ENCODE data around the gene IL20.

The IL20 gene

GRCh38 chr1:206909161-206909882, 43.9 kb downstream of the IL20 start:
- FAIRE-seq, result no peak
- TF ChIP-seq POLR2A (IDR thresholded peaks at IDR 0.05; ENCODE audit: low read depth, low read length) (no peak), POLR2AphosphoS5 (IDR thresholded peaks at IDR 0.05; ENCODE audit: low read depth, low read length) (no peak), TAF1 (IDR thresholded peaks at IDR 0.05; ENCODE audit: borderline replicate concordance, low read depth, low read length) (no peak)
- no peak for DNase-seq (ENCODE audit: insufficient read length)

DNA sequence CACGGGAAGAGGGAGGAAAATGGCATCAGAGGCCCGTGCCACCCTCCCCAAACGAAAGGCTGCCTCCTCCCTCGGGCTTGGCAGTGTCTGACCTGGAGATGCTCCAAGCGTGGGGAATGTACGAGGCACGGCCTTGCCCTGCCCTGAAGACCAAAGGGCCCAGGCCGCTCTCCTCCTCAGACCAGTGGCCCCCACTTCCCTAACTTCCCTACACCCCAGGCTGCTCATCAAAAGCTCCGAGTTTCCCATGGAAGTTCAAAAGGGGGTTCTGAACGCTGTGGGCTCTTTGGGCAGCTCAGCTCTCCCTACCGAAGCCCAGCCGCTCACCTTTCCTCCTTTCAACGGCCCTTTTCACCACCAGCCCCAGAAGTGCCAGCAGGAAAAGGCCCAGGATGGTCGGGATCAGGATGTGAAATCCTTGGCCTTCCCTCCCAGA, 44.5 kb downstream of the IL20 start:
- no peak for DNase-seq (ENCODE audit: insufficient read length)
- no peak for FAIRE-seq
- TF ChIP-seq POLR2A (IDR thresholded peaks at IDR 0.05; ENCODE audit: low read depth, low read length) (no peak), TAF1 (IDR thresholded peaks at IDR 0.05; ENCODE audit: borderline replicate concordance, low read depth, low read length) (no peak), POLR2AphosphoS5 (IDR thresholded peaks at IDR 0.05; ENCODE audit: low read depth, low read length) (no peak)

GRCh38 chr1:206911064-206911663, 45.7 kb downstream of the IL20 start:
- DNase-seq (ENCODE audit: insufficient read length) (no peak), FAIRE-seq (no peak)

GRCh38 chr1:206912445-206913095, 47.1 kb downstream of the IL20 start:
- peak; percentile 83 for FAIRE-seq
- TF ChIP-seq TAF1 (IDR thresholded peaks at IDR 0.05; ENCODE audit: borderline replicate concordance, low read depth, low read length) (no peak), POLR2A (IDR thresholded peaks at IDR 0.05; ENCODE audit: low read depth, low read length) (no peak), POLR2AphosphoS5 (IDR thresholded peaks at IDR 0.05; ENCODE audit: low read depth, low read length) (no peak)

More at GRCh38 chr1:206911064-206911663, 45.7 kb downstream of the IL20 start:
- TF ChIP-seq TAF1 (IDR thresholded peaks at IDR 0.05; ENCODE audit: borderline replicate concordance, low read depth, low read length) (no peak), POLR2AphosphoS5 (IDR thresholded peaks at IDR 0.05; ENCODE audit: low read depth, low read length) (no peak)

DNA sequence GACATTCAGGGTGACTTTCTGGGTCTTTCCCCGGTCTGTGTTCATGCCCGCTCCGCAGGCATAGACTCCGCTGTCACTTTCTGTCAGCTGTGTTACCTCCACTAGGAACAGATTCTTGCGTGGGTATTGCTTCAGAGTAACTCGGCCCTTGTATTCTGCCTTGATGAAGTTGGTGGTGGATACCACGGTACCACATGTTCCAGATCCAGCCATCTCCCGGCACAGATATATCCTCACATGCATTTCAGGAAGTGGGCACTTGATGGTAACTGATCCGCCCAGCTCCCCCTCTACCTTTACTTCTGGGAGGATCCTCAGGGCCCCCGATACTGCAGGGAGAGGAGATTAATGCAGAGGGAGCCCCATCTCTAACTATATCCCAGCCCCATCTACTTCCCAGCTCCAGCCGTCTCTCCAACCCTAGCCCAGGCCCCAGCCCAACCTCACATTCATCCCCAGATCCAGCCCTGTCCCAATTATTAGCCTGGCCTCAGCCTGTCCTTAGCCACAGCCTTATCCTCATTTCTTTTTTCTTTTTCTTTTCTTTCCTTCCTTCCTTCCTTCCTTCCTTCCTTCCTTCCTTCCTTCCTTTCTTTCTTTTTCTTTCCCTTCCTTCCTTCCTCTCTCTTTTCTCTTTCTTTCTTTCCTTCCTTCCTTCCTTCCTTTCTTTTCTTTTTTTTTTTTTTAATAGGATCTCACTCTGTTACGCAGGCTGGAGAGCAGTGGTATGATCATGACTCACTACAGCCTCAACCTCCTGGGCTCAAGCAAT, 48.5 kb downstream of the IL20 start:
- FAIRE-seq (no peak), DNase-seq (ENCODE audit: insufficient read length) (no peak)
- TF ChIP-seq POLR2AphosphoS5 (IDR thresholded peaks at IDR 0.05; ENCODE audit: low read depth, low read length) (no peak), POLR2A (IDR thresholded peaks at IDR 0.05; ENCODE audit: low read depth, low read length) (no peak), TAF1 (IDR thresholded peaks at IDR 0.05; ENCODE audit: borderline replicate concordance, low read depth, low read length) (no peak)

More at GRCh38 chr1:206912445-206913095, 47.1 kb downstream of the IL20 start:
- peak; percentile 51 for DNase-seq (ENCODE audit: insufficient read length)

DNA sequence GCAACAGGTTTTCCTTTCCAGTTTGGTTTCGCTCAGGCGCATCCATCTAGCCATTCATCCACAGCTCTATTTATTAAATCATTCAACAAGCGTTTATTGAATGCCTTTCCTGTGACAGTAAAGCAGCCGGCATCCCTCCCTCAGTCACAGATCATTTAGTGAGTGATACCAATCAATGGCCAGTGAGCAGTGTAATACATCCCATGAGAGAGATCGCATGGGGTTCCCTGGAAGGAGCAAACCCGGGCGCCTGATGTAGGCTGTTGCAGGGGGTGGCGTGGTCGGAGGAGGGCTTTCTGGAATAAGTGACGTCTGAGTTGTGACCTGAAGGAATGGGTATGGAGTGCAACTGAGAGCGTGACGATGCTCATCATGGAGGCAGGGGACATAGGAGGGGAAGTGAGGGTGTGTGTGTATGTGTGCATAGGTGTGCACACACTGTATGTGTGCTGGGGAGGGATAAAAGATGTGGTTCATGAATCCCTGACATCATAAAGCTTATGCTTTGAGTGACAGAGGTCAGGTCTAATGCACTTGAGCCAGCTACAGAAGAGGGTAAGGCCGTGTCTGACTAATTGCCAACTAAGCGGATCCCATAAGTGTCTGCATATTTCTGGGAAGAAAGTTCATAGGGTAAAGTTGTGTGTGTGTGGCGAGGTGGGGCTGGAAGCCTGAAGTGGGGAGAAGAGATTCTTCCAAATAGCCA, 49.8 kb downstream of the IL20 start:
- TF ChIP-seq POLR2AphosphoS5 (IDR thresholded peaks at IDR 0.05; ENCODE audit: low read depth, low read length) (no peak), TAF1 (IDR thresholded peaks at IDR 0.05; ENCODE audit: borderline replicate concordance, low read depth, low read length) (no peak), POLR2A (IDR thresholded peaks at IDR 0.05; ENCODE audit: low read depth, low read length) (no peak)
- DNase-seq (ENCODE audit: insufficient read length) (no peak), FAIRE-seq (no peak)

DNA sequence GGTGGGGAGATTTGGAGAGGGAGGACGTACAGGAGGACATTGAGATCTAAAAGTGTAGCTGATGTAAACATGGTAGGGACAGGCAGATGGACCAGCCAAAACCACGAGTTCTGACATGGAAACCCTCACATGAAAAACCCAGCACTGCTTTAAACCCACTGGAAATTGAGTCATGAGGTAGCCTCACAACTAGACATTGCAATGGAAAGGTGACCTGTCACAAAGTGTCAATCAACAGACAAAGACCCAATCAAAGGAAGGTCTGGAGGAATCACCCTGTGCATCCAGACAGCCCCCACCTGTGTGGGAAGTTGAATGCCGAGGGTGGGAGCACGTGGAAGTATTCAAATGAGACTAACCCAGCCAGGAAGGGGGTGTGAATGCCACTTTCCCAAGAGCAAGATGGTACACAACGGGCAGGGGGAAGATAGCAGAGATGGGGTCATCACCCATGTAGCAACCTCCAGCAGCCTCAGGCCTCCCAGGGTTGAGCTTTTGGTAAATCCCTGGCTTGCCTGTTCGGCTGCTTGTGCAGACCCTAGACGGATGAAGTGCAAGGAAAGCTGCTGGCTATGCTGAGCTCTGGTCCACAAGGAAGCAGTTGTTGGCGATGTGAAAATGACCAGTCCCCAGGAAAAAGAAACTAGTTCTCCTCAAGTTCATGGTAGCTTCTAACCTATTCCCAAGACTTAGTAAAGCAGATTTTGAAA, 50.7 kb downstream of the IL20 start:
- FAIRE-seq (no peak), DNase-seq (ENCODE audit: insufficient read length) (no peak)
- TF ChIP-seq TAF1 (IDR thresholded peaks at IDR 0.05; ENCODE audit: borderline replicate concordance, low read depth, low read length) (no peak), POLR2AphosphoS5 (IDR thresholded peaks at IDR 0.05; ENCODE audit: low read depth, low read length) (no peak), POLR2A (IDR thresholded peaks at IDR 0.05; ENCODE audit: low read depth, low read length) (no peak)

DNA sequence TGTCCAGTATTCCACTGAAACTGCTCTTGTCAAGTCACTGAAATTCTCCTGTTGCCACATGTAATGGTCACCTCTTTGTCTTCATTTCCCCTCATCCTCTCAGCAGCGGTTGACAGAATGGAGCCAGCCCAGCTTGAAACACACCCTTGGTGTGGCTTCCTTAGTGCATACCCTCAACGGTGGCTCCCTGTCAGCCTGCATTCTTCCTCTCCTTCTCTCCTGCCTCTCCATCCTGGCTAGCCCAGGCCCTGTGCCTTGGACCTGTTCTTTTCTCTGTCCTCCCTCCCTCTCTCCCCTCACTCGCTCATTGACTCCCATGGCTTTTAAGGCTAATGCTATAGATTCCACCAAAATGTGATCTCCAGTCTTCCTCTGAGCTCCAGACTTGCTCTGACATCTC, 52.7 kb downstream of the IL20 start:
- FAIRE-seq, result no peak
- no peak for TF ChIP-seq POLR2A (IDR thresholded peaks at IDR 0.05; ENCODE audit: low read depth, low read length)
- no peak for TF ChIP-seq TAF1 (IDR thresholded peaks at IDR 0.05; ENCODE audit: borderline replicate concordance, low read depth, low read length)
- TF ChIP-seq POLR2AphosphoS5 (IDR thresholded peaks at IDR 0.05; ENCODE audit: low read depth, low read length), result no peak
- DNase-seq (ENCODE audit: insufficient read length), result no peak
